ENCODE data around the gene CEP120.
"Not testable (repeated sequence)": the region's sequence is repeated elsewhere in the genome, so short reads cannot be mapped to it uniquely, and the experiment has no call there.

Gene CEP120

DNA sequence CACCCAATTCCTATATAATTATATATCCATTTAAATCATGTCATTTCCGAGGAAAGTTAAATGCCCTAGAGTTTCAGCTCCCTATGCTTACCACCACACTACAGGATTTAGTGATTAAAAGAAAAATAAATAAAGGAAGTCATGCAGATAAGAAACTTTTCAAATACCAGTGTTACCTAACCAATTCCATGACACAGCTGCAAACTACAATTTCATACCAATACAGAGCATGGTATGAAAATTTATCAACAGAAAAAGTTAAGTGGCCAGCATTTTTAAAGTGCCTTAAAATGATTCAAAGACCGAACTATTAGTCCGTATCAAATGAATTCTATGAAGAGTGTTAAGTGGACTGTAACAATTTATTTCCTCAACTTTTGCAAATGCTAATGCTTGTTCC is 35.9 kb downstream of the CEP120 start:
- no peak for DNase-seq (ENCODE audit: low read depth in 2 of 2)

DNA sequence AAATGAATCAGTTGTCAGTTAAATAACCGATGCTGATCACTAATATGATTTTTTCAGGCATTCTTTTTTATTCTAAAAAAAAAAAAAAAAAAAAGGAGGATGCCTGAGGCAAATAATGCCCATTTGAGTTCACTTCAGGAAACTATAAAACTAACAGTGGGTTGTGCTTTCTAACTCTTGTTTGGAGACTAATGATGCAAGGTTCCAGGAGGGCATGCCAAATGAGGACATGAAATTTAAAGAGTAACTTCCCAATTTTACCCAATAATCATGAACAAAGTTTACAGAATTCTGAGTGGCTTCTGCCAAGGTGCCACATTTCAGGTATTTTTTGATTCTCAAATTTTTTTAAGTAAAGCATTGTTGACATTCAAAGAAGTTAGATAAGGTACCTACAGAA is 41.0 kb downstream of the CEP120 start:
- DNase-seq (ENCODE audit: low read depth in 2 of 2): no peak

DNA sequence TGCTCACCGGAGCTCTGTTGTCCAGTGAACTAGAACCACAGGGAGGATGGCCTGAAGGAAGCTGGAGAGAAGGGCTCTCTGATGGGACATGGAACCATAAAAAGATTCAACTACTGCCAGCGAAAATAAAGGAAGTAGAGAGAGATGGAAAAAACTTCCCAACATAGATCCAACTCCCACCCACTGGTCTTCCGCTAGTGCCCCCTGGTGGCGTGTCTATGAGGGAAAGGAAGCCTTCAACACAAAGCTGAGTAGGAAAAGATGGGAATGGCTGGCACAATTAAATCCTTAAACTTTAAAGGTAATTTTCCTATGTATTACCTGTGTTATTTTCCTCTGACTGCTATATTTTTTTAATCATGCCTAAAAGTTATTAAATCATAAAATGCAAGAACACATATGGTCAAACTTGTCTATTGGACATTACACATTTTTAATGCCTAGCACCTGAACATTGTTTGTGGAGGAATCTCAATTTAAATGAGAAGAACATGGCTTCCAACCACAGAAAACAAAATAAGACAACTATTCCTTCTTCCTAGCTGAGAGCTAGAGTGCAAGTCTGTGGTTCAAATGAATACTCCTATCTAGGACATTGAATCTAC is 51.5 kb downstream of the CEP120 start:
- no peak for DNase-seq (ENCODE audit: low read depth in 2 of 2)

DNA sequence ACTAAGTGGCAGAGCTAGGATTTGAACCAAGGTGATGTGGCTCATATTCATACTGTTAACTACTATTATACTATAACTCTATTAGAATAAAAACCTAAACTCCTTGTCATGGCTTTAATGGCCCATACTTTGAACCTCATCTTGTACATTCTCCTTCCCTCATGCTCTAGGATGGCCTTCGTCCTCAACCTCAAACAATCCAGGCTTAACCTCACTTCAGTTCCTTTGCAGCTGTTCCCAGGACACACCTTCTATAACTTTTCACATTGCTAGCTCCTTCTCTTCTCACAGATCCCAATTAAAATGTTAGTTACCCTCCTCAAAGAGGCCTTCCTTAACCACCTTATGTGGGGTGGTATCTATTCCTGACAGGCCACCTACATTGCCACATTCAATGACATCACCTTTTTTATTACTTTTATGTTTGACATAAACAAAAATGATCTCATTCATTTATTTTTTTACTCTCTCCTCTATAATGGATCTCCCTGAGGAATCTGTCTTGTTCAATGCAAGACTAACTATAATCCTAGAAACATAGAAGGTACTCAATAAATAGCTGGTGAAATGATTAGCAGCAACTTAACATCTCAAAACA is 53.7 kb downstream of the CEP120 start:
- DNase-seq (ENCODE audit: low read depth in 2 of 2): no peak

DNA sequence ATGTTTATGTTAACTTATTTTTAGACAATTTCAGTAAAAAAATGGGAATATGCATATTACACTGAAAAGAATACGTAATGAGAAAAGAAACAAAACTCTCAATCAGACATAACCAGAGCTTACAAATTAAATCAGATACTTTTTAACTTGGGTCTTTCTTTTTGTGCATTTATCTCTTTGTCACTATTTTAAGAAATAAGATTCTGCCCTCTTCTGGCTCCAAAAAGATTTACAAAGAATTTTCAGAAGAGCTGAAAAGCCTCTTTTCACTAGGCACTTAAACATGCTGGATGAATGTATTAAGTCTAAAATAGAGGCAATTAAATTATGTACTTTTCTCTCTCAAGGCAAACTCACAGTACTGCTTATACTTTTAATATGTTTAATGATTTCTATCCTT is 55.5 kb downstream of the CEP120 start:
- no peak for DNase-seq (ENCODE audit: low read depth in 2 of 2)

DNA sequence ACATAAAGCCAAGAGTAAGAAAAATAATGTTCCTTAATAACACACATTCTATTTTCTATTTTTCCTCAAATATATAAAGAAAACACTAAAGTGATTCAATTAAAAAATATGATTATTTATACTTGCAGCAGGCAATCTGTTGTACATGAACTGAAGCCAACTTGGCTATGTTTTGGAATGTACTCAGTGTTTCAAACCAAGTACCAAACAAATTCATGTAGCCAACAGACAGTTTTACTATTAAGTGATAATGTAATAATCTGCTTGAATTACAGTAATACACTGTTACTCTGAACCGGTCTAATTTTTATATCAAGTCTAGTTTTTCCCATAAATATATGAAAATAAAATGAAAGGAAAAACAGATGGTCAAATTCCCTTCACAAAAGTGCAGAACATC is 58.0 kb downstream of the CEP120 start:
- no peak for DNase-seq (ENCODE audit: low read depth in 2 of 2)

DNA sequence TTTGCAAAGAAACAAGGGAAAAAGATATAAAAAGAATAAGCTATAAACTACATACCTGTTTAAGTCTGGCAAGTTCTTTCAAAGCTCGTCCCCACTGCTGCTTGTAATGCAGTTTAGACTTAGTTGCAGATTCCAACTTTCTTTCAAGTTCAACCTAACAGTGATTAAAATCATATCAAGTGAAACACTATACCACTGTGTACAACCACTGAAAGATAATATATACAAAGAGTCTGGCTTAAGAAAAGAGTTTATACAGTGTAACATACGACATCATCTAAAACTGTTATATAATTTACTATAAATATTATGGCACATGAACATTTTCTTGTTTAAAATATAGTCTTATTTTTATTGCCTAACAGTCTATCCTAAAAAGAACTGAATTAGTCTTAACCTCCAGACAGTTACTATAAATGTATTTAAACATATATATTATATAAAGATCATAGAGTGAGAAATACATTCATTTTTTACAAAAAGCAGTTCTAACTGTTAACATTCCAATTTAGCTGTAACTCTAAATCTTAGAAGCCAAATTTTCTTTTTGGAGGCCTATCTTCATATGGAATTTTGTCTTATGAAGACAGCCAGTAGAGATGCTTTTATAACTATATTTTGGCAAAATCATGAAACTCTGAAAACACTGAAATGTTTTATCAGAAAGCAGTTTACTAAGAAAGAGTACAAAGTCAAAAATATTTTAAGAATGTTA is 58.6 kb downstream of the CEP120 start:
- no peak for DNase-seq (ENCODE audit: low read depth in 2 of 2)

DNA sequence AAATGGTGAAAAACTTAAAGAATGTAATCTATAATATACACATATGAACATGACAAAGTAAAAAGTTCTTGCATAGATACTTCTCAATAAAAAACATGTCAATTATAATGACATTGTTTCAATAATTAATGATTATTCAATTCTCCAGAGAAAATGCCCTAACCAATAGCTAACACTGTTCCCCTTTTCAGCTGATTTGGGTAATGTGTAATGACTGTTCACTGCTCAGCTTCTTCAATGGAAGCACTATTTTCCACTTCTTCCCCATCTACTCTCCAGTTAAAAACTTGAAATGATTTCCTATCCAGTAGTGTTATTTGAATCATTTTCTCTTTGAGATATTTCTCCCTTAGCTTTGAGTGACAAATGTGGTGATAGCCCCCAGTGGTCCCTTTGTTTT is 62.3 kb downstream of the CEP120 start:
- DNase-seq (ENCODE audit: low read depth in 2 of 2): no peak

DNA sequence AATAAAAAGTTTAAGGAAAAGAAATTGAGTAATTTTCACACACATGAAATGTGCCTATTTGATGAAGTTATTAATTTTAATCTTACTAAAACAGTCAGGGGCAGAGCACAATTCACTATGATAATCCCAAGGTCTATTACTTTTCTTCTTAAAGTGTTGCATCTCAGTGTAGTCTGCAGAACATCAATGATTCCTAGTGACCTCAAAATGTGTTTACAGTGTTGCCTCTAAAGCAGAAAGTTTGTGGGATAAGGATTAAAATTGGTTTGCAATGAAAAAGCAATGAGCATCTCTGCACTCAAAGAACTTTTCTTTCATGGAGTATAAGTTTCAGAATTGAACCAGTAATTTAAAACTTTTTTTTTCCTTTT is 63.0 kb downstream of the CEP120 start:
- no peak for DNase-seq (ENCODE audit: low read depth in 2 of 2)

DNA sequence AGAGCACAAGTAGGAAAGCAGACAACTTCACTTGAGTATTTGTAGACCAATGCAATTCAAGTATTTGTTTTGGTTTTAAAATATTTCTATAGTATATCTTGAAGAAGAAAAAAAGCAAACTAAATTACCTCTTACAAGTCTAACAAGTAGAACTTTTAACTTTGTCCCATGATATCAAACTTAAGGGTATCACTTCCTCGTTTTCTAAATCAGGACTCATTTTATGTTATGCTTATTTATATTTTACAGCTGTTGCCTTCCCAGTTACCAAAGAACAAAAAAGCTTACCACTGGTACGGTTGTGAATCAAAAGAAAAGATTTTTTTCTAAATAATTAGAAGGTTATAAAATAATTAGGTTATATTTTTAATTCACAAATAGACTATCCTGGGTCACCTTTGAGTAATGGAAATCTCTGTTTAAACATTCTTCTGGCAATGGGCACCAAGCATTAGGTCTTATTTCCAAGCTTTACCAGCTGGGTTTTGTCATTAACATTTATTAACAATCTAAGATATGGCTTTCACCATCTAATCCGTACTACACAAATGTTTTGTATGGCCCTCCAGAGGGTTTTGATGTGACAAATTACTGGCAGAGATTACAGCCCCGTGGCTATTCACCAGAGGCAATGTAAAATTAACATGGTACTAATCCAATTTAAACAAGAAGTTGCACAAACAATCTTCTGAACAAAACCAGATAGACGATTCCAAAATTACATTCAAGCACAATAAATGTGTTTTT is 63.6 kb downstream of the CEP120 start:
- DNase-seq (ENCODE audit: low read depth in 2 of 2): no peak

DNA sequence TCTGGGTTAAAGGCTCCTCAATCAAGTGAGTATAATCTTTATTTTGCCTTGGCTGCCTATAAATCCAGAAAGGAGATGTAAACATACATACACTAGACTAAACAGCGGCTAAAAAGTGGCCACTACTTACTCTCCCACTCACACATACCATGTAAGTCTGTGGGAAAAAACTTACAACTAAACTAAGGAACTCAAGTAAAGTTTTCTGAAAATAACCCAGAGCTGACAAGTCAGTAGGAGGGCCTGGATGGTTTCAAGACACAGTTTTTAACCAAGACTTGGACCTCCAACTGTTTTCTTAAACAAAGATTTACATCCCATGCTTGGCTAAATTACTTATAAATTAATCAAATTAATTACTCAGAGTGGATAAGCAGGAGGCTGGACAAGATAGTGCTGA is 64.5 kb downstream of the CEP120 start:
- DNase-seq (ENCODE audit: low read depth in 2 of 2): no peak

DNA sequence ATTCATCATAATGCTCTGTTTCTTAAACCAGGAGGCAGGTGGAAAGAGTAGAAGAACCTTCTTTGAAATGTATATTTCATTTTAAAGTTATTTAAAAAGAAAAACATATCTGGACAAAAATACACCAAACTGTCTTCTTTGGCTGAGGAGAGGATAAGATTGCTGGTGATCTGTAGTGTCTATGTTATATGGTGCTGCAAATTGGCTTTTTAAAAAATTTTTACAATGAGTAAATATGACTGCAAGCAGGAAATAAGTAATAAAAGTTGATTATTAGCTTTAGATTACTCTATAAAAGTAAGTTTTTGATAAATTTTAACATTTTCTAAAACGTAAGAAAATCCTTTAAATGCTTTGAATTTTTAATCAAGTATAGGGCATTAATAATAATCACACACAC is 64.9 kb downstream of the CEP120 start:
- no peak for DNase-seq (ENCODE audit: low read depth in 2 of 2)

DNA sequence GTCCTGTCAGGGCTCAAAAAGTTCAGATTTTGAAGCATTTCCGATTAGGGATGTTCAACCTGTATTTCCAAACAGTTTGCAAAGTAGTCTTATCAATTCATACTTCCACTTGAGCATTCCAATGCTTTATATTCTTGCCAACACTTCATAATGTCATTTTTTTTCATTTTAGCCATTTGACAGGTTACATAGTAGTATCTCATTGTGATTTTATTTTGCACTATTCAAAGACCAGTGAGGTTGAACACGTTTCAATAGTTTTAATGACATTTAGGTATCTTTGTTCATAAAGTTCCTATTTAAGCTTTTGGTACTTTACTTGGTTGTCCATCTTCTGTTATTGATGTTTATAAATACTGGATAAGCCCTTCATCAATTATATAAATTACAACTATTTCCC is 71.4 kb downstream of the CEP120 start:
- no peak for DNase-seq (ENCODE audit: low read depth in 2 of 2)

DNA sequence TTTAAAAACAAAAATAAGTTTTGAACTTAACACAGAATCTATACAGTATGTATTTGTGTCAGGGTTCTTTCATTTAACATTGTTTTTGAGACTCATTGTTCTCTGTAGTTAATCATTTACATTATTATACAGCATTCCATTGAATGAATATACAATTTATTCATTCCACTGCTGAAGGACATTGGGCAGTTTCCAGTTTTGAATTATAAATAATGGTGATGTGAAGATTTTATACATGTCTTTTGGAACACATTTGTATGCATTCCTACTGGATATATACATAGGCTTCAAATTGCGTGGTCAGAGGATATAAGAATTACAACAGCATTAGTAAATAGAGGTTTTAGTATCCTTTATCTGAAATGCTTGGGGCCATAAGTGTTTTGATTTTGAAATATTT is 72.0 kb downstream of the CEP120 start:
- DNase-seq (ENCODE audit: low read depth in 2 of 2): no peak

DNA sequence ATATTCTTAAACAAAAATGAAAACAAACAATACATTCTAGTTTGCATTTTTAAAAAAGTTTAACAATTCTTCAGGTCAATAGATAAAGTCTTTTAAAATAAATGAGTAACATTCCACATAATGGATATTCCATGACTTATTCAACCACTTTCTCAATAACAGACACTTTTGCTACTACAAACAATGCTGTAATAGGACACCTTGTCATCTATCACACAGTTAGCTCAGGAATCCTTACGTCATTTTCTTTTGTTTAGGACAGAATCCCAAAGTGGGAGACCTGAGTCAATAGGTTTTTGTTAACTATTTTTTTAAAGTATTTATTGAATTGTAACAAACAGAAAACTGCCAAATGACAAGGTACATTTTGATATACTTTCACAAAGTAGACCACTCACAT is 72.5 kb downstream of the CEP120 start:
- DNase-seq (ENCODE audit: low read depth in 2 of 2): no peak

DNA sequence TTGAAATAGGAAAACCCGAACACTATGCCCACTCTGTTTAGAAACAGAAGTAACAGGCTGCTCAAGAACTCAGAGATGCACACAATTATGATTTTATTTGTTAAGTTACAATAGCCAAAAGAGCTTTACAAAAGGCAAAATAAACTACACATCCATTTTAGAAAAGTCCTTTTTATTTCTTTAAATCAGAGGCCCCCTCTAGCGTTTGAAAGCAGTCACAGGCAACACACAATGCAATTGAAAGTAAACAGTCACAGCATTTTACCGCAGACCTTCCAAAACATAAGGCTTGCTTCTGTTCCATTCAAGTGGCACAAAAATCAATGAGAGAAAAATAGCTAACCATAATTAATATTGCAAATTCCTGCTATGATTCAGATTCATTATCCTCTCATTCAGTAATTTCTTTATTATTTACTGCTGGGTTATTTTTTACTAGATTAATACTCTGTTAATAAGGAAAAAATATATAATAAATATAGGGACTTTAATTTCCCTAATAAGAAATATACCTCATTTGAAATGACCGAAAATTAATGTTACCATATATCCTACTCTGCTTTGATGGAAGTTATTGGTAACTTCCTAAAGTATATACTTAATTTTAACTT is 78.3 kb downstream of the CEP120 start:
- no peak for DNase-seq (ENCODE audit: low read depth in 2 of 2)

DNA sequence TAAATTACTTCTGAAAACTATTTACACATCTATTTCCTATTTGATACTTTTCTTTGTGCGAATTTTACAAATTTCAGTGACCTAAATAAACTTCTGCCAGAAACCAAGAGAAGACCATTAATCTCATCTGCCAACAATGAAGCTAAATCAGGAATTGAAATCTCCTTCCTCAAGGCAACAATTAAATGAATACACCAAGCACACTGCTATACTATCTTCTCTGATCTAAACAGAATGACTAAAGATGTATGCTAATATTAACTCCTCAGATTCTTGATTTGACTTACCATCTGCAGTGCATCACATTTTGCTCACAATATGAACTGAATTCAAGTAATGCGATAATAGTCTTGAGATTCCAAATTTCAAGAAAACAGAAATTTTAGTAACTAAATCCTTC is 82.3 kb downstream of the CEP120 start:
- DNase-seq (ENCODE audit: low read depth in 2 of 2): no peak

DNA sequence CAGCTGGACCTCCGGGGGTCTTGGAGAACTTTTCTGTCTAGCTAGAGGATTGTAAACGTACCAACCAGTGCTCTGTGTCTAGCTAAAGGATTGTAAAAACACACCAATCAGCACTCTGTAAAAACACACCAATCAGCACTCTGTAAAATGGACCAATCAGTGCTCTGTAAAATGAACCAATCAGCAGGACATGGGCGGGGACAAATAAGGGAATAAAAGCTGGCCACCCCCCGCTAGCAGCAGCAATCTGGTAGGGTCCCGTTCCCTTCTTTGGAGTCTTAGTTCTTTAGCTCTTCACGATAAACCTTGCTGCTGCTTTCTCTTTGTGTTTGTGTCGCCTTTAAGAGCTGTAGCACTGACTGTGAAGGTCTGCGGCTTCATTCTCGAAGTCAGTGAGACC is 114.8 kb downstream of the CEP120 start:
- DNase-seq (ENCODE audit: low read depth in 2 of 2): not testable (repeated sequence)

DNA sequence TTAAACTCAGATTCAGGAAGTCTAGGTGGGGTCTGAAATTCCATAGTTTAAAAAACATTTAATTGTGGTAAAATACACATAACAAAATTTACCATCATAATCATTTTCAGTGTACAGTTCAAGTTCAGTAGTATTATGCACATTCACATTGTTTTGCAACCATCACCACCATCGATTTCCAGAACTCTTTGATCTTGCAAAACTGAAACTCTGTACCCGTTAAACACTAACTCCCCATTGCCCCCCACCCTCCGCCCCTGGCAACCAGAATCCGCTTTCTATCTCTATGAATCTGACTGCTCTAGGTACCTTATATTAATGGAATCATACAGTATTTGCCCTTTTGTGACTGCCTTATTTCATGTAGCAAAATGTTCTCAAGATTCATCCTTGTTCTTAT is 117.5 kb downstream of the CEP120 start:
- DNase-seq (ENCODE audit: low read depth in 2 of 2): no peak

DNA sequence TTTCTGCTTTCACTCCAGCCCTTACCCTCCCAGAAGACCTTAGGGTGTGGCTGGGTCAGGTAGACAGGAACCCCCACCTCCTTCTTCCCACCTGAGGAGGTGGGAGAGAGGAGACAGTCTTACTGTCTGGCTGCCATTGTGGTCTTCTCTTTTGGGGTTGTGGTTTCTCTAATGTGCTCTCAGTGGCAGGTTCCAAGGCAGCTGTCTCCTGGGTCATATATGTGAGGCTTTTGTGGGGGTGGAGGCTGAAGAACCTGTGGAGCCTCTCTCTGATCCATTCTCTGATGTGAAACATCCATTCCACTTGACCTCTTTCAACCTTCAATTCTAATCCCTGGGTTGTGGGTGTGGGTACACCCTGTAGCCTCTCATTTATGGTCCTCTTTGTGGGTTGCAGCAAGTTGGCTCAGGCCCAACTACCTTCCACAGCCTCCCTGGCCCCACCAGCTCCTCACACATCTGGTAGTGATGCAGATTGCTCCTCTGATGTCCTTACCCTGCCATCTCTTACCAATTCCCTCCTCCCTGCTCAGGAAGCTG is 118.4 kb downstream of the CEP120 start:
- no peak for DNase-seq (ENCODE audit: low read depth in 2 of 2)

DNA sequence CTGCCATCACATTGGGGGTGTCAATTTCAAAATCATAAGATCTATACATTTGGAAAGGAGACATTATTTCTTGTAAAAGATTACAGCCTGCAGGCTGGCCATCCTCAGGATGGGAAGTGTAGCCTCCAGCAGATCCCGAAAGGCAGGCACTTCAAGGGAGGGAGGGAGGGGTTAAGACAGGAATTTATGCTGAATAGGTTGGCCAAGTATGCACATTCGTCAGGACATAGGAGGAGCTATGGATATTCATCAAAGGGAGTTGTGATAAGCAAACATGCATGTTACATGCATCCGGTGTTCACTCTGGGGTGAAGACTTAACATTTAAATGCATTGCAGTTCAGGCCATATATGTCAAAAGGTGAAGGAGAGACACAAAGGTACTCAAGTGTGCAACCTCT is 119.4 kb downstream of the CEP120 start:
- DNase-seq (ENCODE audit: low read depth in 2 of 2): no peak

DNA sequence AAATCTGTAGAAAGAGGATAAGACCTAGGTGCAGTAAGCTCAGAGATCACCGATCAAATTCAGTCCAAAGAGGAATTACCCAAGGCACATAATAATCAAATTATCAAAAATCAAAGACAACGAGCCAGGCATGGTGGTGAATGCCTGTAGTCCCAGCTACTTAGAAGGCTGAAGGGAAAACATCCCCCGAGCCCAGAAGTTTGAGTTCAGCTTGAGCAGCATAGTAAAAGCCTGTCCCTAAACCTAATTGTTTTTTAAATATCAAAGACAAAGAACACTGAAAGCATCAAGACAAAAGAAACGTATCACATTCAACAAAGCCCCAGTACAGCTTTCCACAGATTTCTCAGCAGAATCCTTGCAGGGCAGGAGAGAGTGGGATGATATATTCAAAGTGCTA is 122.9 kb downstream of the CEP120 start:
- no peak for DNase-seq (ENCODE audit: low read depth in 2 of 2)
